HG03060 (cell line): ENCODE results near the gene ZNF23.
A peak's percentile ranks its signal among the peaks of the same experiment; 100 is the strongest.

Experiments
- ATAC-seq: cut with Tn5 transposase; IDR thresholded peaks from one replicate; pipeline ENCODE4 v1.9.1; 2021; ENCODE audit warnings: low read depth, moderate number of reproducible peaks; ENCODE audit not compliant: unreplicated experiment

Gene ZNF23

DNA sequence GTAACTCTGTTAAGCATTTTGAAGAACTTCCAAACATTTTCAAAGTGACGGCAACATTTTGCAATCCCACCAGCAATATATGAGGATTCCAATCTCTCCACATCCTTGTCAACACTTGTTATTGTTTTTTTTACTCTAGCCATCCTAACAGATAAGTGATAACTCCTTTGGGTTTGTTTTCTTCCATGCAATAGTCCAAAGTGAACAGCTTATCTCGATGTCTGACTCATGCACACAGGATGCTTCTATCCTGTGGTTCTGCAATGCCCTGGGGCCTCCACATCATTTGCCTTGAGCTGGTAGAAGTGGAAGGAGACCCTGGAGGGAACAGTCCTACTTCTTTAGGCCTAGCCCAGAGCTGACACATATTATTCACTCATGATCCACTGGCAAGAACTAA, 33.2 kb downstream of the ZNF23 start:
- ATAC-seq: no peak

- no peak for ATAC-seq
These were observed 33.7 kb downstream of the ZNF23 start for GRCh38 chr16:71428385-71428784.

DNA sequence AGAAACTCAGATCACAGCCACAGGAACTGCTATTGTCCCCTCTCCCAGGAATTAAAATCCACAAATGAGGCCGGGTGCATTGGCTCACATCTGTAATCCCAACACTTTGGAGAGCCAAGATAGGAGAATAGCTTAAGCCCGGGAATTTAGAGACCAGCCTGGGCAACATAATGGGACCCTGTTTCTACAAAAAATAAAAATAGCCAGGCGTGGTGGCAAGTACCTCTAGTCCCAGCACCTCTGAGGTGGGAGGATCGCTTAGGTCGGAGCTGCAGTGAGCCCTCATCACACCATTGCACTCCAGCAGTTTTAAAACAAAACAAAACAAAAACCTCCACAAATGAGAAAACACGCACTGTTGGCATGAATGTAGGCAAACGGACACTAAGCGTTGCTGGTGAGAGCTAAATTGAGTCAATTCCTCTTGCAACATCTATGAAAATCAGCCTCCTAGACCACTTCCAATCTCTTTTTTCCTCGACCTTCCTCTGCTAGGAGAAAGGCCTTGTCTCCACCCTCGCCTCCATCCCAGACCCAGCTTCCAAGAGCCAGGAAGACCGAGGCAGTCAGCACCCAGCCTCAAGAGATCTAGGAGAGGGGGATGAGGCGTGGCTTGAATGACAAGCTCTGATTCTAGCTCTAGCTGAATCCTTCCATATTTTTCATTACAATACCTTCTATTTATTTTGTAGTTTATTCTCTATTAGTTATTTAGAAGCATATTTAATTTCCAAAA, 35.0 kb downstream of the ZNF23 start:
- ATAC-seq: no peak

DNA sequence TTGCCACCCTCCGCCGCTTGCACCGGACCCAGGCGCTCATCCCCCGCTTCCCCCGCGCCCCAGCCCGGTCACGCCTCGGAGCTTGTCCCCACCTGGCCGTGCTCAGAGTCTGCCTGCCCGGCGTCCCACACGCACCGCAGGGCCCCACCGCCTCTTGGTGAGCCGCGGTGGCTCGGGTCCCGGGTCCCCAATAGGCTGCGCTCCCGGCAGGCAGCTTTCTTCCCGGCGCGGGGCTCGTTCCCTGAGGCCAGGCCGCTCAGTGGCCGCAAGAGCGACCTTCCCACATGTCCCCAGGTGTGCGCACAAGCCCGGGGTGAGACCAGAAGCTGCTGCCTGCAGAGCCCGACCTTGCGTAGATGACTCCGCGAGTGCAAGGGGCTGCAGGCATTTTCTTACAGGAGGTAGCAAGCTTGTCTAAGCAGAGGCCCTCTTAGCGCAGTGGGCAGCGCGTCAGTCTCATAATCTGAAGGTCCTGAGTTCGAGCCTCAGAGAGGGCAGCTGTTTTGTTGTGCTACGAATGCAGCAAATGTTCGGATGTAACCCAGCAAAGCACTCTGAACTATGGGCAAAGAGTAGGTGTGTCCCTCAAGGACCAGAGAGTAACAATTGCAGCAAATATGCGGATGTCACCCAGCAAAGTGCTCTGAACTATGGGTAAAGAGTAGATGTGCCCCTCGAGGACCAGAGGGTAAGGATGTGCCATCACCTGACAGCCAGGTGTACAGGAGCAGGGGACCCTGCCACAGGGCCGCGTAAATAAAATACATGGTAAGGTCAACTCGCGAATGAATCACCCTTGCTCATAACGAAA, 35.8 kb downstream of the ZNF23 start:
- ATAC-seq: peak; percentile 73

GRCh38 chr16:71425746-71426068, 36.3 kb downstream of the ZNF23 start:
- ATAC-seq: no peak

DNA sequence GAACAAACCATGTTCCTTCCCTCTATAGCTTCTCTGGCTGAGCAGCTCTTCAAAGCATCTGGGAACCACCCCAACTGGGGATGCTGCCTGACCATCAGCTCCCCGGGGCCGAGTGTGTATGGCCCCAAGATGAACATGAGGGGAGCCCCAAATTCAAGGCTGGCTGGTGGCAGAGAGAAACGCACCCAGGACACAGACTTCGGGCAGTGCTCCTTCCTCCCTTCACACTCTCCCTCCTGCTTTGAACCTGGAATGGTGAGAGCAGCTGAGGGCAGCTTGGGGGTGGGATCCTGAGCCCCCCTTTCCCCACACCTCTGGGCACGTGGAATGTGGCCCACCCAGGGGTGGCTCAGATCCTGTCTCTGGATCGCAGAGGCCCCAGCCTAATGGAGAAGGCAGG, 37.4 kb downstream of the ZNF23 start:
- no peak for ATAC-seq

DNA sequence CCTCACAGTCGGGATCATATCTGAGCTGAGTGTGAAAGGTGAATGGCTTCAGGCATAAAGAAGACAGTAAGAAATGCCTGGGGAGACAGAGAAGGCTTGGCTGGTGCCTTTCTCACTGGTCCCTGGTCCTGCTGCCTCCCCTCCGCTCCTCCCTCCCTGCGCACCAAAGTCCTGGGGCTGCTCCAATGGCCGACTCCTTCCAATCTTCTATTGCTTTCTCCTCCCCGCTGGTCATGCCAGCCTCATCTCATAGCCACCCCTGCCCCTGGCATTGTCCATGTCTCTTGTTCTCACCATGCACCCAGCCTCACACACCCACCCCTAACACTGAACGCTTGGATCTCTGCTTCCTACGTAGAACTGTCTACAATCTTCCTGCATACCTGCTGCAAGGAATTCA, 38.2 kb downstream of the ZNF23 start:
- ATAC-seq: no peak

DNA sequence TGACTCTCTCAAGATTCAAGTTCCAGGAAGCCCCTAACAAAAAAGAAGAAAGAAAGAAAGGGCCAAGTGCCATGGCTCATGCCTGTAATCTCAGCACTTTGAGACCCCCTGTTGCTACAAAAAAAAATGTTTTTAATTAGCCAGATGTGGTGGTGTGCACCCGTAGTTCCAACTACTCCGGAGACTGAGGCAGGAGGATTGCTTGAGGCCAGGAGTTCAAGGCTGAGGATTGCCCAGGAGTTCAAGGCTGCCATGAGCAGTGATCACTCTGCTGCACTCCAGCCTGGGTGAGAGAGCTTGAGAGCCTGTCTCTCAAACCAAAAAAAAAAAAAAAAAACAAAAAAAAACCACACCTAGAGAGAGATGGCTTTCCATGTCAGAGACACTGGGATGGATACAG, 39.0 kb downstream of the ZNF23 start:
- ATAC-seq: no peak

GRCh38 chr16:71421911-71422310, 40.1 kb downstream of the ZNF23 start:
- no peak for ATAC-seq

GRCh38 chr16:71414038-71414437, 48.0 kb downstream of the ZNF23 start:
- no peak for ATAC-seq

DNA sequence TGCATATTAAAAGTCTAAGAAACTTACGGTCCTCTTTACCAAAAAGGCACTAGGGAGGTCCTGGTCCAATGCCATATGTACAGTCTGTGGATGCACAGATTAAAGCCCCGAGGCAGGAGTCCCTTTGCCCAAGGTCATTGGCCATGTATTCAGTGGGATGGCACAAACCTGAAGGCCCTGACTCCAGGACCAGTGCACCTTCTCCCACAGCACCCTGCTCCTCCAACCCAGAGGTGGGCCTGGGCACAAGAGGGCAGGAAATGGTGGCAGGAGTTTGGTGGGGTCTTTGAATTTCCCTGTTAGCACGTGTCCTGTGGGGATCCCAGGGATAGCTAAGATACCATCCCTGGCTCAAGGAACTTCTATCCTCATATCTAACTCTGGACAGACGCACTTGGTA, 48.7 kb downstream of the ZNF23 start:
- ATAC-seq: no peak

DNA sequence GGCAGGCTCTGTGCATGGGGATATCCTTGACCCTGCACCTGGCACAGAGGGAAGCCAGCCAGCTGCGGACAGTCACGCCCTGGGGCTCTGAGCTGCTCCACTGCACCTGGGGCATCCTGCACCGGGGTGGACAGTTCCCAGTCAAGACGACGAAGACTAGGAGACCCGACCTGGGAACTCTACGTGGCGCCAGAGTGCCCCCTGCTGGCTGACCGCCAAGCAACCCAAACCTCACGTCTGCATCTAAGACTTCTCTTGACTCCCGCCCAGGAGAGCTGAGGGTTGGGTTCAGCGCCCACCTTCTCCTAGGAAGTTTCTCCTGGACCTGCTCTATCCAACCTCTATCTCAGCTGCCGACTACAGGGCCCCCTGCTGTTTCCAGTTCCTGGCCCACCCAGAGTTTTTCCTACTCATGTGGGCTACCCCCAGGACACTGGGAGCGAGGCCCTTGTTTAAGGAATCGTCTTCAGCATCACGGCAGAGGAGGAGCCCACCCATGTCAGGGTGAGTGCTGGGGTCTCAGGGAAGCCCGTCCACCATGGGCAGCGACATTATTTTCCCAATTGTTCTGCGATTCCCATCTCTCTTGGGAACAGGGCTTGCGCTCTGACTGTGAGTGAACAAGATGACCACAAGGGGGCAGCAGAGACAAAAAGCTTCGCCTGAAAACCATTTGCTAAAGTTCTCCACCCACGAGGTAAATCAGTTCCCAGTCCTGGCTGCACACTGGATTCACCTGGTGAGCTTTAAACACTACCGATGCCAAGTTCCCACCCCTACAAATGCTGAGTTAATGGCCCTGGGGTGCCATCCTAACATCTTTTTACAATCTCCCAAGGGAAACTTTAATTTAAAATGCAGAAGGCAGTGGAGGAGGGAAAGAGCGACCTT, 49.5 kb downstream of the ZNF23 start:
- no peak for ATAC-seq

GRCh38 chr16:71410146-71410545, 51.9 kb downstream of the ZNF23 start:
- ATAC-seq: no peak

DNA sequence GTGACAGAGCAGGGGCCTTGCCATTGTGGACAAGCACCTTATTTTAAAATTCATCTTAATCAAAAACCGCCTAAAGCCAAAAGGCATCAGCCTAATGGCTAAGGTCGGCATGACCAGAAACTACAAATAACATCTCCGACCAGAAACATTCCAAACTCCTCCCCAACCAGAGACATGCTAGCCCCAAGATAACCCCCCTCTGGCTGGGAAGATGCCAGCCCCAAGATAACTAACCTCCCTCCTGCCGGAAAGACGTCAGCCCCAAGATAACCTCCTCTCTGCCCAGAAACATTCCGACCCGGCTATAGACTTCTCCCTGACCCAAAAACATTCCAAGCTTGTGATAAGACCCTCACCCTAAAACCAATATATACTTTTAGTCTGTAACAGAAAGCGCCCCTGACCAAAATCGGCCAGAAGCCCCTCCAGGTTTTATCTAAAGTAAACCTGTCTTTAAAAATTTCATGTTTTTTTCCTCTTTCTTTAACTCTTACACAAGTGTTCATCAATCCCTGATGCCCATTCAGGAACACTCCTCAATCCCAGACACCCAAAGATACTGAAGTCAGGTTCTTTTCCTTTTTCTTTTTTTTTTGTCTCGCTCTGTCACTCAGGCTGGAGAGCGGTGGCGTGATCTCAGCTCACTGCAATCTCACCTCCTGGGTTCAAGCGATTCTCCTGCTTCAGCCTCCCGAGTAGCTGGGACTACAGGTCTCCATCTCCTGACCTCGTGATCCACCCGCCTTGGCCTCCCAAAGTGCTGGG, 52.9 kb downstream of the ZNF23 start:
- ATAC-seq: no peak

DNA sequence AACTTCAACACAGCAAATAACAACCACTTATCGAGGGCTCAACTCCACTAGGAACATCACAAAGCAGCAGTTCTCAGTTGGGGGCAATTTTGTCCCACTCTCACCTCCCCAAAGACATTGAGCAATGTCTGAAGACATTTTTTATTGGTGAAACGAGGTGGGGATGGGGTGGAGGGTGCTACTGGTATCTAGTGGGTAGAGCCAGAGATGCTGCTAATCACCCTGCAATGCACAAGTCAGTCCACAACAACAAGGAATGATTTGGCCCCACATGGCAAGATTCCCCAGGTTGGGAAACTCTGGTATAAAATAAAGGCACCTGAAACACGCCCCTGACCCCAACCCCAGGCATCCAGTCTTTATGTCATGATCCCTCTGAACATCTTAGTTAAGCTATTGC, 53.5 kb downstream of the ZNF23 start:
- no peak for ATAC-seq

DNA sequence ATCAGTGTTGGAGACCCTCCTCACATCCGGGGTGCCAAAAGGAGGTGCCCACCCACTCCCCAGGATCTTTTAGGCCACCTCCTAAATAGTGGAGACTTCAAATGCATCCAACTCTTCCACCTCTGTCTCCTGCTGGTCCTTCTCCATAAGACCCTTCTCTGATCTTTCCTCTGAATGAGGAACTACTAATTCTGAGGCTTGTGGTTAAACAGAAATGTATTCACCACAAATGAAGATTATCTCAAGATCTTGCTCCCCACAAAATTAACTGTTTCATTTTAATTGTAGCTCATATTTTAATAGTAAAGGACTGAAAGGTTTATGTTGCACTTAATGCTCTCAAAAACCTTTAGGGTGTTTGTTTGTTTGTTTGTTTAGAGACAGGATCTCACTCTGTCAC, 54.3 kb downstream of the ZNF23 start:
- ATAC-seq: no peak

DNA sequence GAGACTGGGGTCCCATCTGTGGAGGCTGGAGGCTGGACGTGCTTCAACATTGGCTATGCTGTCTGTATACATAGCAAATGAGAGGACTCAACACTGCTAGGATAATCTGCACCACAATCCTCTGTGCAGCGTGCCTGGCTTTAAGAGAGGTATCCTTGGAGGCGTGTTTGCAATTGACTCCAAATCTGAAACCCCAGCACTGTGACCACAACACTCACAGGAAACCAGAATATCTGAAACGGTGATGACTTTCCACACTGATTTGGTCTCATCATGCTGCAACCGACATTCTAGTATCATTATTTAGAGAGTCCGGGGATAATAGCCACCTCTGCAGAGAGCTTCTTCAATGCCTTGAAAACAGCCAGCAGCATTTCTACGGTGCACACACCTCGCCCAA, 55.3 kb downstream of the ZNF23 start:
- no peak for ATAC-seq

GRCh38 chr16:71406316-71406715, 55.7 kb downstream of the ZNF23 start:
- no peak for ATAC-seq

GRCh38 chr16:71404364-71404763, 57.7 kb downstream of the ZNF23 start:
- ATAC-seq: no peak

DNA sequence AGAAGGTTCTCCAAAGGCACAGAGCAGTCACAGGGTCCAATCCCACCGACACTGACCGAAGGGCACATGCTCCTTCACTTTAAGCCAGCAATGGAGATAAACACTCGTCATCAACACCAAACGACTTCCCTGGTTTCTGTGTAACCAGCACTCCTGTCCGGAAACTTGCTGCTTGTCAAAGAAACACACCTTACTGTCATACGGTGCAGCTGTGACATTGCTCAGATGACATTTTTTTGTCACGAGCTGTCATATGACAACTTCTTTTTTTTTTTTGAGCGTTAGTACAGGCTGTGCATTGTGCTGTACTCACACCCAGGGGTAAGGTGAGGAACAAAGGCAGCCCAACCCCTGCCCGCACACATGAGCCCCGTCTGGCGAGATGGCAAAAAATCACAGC, 59.4 kb downstream of the ZNF23 start:
- ATAC-seq: no peak

- ATAC-seq: no peak
These were observed 60.0 kb downstream of the ZNF23 start for GRCh38 chr16:71402007-71402406.
